Choroid plexus epithelial cell (primary cell): Measurements from ENCODE around the gene ITPR1.
"Not testable (repeated sequence)": the region's sequence is repeated elsewhere in the genome, so short reads cannot be mapped to it uniquely, and the experiment has no call there.

Experiments used
- DNase-seq: peaks from one replicate; pipeline ENCODE4 v3.0.0-alpha.2; 2010; ENCODE audit warnings: low read depth
- H3K4me3 ChIP-seq: 2 replicates; pipeline ENCODE4 v1.5.1; 2011; ENCODE audit warnings: low read depth, mild to moderate bottlenecking, control low read depth, low read length, moderate library complexity
- CTCF ChIP-seq: conservative IDR thresholded peaks from 2 replicates; pipeline ENCODE4 v1.5.1; 2011; ENCODE audit warnings: low read depth, mild to moderate bottlenecking, control low read depth, inconsistent platforms, low read length, moderate library complexity

Gene ITPR1

GRCh38 chr3:4493014-4493940, at the start of gene ITPR1:
Gene ITPR1 (plus strand): TSS chr3:4493348. CDS start chr3:4516492, 23,144 bp downstream.
- peak; percentile 99 for DNase-seq
- H3K4me3 ChIP-seq: peak within 1 kb of the TSS; percentile 74
- TF ChIP-seq CTCF: no peak

- DNase-seq: no peak
- H3K4me3 ChIP-seq: no peak overlapping the region
- no peak for TF ChIP-seq CTCF
Measured at GRCh38 chr3:4447295-4447999, 45.7 kb upstream of the ITPR1 start.

DNA sequence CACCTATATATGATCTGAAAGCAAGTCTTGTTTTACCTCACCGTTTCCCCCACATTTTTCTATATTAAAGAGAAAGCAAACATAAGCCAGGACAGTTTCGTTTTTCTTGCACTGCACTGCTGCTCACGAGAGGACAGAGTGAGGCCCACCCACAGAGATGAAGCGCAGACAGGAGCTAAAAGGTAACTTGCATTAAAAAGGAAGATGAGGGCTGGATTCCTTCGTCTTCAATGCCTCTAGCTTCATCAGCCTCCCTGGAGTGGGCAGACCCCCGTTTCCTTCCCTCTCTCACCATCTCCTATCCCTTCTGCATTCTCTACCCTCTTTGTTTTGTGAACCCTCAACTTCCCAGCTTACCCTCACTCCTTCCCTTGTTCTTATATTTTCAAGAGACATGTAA, 45.0 kb upstream of the ITPR1 start:
- no peak for TF ChIP-seq CTCF
- no peak for DNase-seq
- no peak overlapping the region for H3K4me3 ChIP-seq

DNA sequence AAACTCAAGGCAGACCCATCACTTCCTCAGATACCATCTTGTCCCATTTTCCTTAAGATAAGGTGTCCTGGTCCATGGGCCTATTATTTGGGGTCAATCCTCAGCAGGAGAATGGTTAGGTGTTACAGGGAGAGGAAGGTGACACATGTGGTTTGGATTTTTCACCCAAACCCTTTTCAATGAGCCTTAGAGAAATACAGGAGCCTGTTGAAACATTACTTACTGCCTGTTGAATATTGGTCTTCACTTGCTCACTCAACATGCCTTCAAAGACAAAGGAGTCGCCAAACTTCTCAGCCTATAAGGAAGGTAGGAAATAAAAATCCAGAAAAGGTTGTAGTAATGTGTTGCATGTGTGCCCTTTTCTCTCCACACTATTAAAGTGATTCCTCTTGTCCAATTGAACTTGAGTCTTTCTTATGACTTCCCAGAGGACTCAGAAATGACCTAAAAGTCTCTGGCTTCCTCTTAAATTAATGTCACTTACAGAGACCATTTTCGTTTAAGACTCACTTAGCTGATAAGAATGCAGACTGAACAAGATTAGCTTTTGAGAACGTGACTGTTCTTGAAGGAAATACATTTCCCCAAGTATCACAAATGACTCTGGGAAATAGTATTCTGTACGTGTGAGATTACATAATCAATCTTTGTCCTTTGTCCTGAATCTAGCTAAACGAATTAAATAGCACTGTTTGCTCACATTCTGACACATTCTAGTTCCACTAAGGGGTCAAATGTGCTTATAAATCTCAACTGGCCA, 43.9 kb upstream of the ITPR1 start:
- no peak overlapping the region for H3K4me3 ChIP-seq
- no peak for TF ChIP-seq CTCF
- DNase-seq: no peak

GRCh38 chr3:4454142-4454541, 39.0 kb upstream of the ITPR1 start:
- no peak for TF ChIP-seq CTCF
- H3K4me3 ChIP-seq: no peak overlapping the region
- no peak for DNase-seq

GRCh38 chr3:4456780-4457179, 36.4 kb upstream of the ITPR1 start:
- DNase-seq: not testable (repeated sequence)

GRCh38 chr3:4458961-4459360, 34.2 kb upstream of the ITPR1 start:
- DNase-seq: no peak
- no peak overlapping the region for H3K4me3 ChIP-seq
- no peak for TF ChIP-seq CTCF

More at GRCh38 chr3:4456780-4457179, 36.4 kb upstream of the ITPR1 start:
- H3K4me3 ChIP-seq: not testable (repeated sequence)
